Activated CD8-positive, alpha-beta memory T cell treated with anti-CD3 and anti-CD28 coated beads for 36 hours (primary cell): ENCODE data around the gene ZNF260. TPM values are rescaled to one million over a fixed set of nuclear protein-coding genes. Genes with fewer than 3 reads are reported as not detected.

Source experiments
- CTCF ChIA-PET: fragments of 350-600 bp; sonication (Branson Sonifier 250); formaldehyde crosslinking; loops from one replicate; lab custom pipeline; 2021; ENCODE audit warnings: antibody characterized with exemption; lab: Charles Lee
- POLR2A ChIA-PET: fragments of 350-600 bp; sonication (Branson Sonifier 250); formaldehyde crosslinking; loops from one replicate; lab custom pipeline; 2021; ENCODE audit warnings: antibody characterized with exemption; lab: Charles Lee
- total RNA-seq, 2 experiments: library from RNA; stranded (reverse); gene quantifications; one replicate each; pipeline ENCODE4 v1.2.3, GENCODE V29; 2021

The ZNF260 gene
- total RNA-seq = 1 to 10 TPM; 5.4 to 5.8 TPM

- ChIA-PET CTCF (interaction anchor here (1.1 to 1.6 kb wide), 3 partner anchors 39 to 45 kb away, joined by 3 to 6 read pairs (median 3); partner anchors contain the start of genes ZNF529 and ZNF566), POLR2A (interaction anchor here (0.5 to 2.6 kb wide), 9 partner anchors 39 to 1296 kb away, joined by 3 to 16 read pairs (median 8); partner anchors contain the start of genes ZFP14, ZNF146, ZNF345 and ZNF382)
Measured at GRCh38 chr19:36528194-36528920, at the start of gene ZNF260. Gene ZNF260, minus strand, starts transcription at chr19:36528271. Its CDS starts 13,033 bp downstream, at chr19:36515238.

GRCh38 chr19:36577271-36577996, 49.4 kb upstream of the ZNF260 start:
- POLR2A ChIA-PET = no interaction called here
- CTCF ChIA-PET = interaction anchor here (0.7 kb wide), 1 partner anchor 10 kb away, joined by 3 read pairs; no protein-coding TSS in a partner anchor

GRCh38 chr19:36574741-36575140, 46.7 kb upstream of the ZNF260 start:
- ChIA-PET POLR2A (interaction anchor here (2.0 kb wide), 1 partner anchor 86 kb away, joined by 10 read pairs; the partner anchor contains the start of gene ZNF566), CTCF (no interaction called here)

GRCh38 chr19:36573895-36574720, 46.0 kb upstream of the ZNF260 start:
- CTCF ChIA-PET = interaction anchor here (1.3 to 2.0 kb wide), 2 partner anchors 46 to 195 kb away, joined by 4 to 6 read pairs; partner anchors contain the start of genes ZFP14 and ZNF260
- POLR2A ChIA-PET = interaction anchor here (0.8 to 2.0 kb wide), 5 partner anchors 29 to 195 kb away, joined by 4 to 15 read pairs (median 10); partner anchors contain the start of genes ZFP14, ZNF260, ZNF382 and ZNF566

GRCh38 chr19:36573020-36573894, 45.2 kb upstream of the ZNF260 start, which contains the start of gene ZNF529:
Gene ZNF529, minus strand, starts transcription at chr19:36573292. Its CDS starts 946 bp downstream, at chr19:36572346.
- ChIA-PET POLR2A (interaction anchor here (0.5 to 2.0 kb wide), 9 partner anchors 10 to 359 kb away, joined by 4 to 15 read pairs (median 4); partner anchors contain the start of genes ZFP14, ZNF146, ZNF260 and ZNF382), CTCF (interaction anchor here (1.3 to 2.0 kb wide), 2 partner anchors 45 to 194 kb away, joined by 4 to 6 read pairs; partner anchors contain the start of genes ZFP14 and ZNF260)

- ChIA-PET POLR2A (interaction anchor here (0.5 to 2.0 kb wide), 7 partner anchors 10 to 358 kb away, joined by 4 to 15 read pairs (median 6); partner anchors contain the start of genes ZFP14, ZNF146, ZNF260 and ZNF382), CTCF (interaction anchor here (1.3 to 2.0 kb wide), 2 partner anchors 44 to 194 kb away, joined by 4 to 6 read pairs; partner anchors contain the start of genes ZFP14 and ZNF260)
Measured at GRCh38 chr19:36572593-36573019, 44.5 kb upstream of the ZNF260 start.

GRCh38 chr19:36564391-36564790, 36.3 kb upstream of the ZNF260 start:
- ChIA-PET POLR2A (no interaction called here), CTCF (no interaction called here)

- ChIA-PET CTCF (no interaction called here), POLR2A (no interaction called here)
Measured at GRCh38 chr19:36547001-36547732, 19.1 kb upstream of the ZNF260 start.

GRCh38 chr19:36528921-36529518, 949 bp upstream of the ZNF260 start:
- POLR2A ChIA-PET = interaction anchor here (1.3 to 2.6 kb wide), 5 partner anchors 40 to 321 kb away, joined by 8 to 16 read pairs (median 9); partner anchors contain the start of genes ZNF146, ZNF345, ZNF382 and ZNF529
- CTCF ChIA-PET = interaction anchor here (1.1 to 1.6 kb wide), 3 partner anchors 40 to 44 kb away, joined by 3 to 6 read pairs (median 3); partner anchors contain the start of genes ZNF529 and ZNF566

- CTCF ChIA-PET = interaction anchor here (1.1 to 1.3 kb wide), 2 partner anchors 38 to 45 kb away, joined by 3 to 6 read pairs; partner anchors contain the start of genes ZNF529 and ZNF566
- POLR2A ChIA-PET = interaction anchor here (0.6 to 2.6 kb wide), 8 partner anchors 39 to 940 kb away, joined by 3 to 16 read pairs (median 8); partner anchors contain the start of genes ZFP14, ZNF146, ZNF345 and ZNF382
Measured at GRCh38 chr19:36527873-36528193, 238 bp downstream of the ZNF260 start.

- POLR2A ChIA-PET = interaction anchor here (0.6 to 2.6 kb wide), 3 partner anchors 38 to 940 kb away, joined by 3 to 16 read pairs (median 8); partner anchors contain the start of genes ZNF146, ZNF565 and ZNF566
- CTCF ChIA-PET = no interaction called here
Measured at GRCh38 chr19:36527341-36527740, 730 bp downstream of the ZNF260 start.

- POLR2A ChIA-PET = no interaction called here
- CTCF ChIA-PET = no interaction called here
Measured at GRCh38 chr19:36526581-36526980, 1.5 kb downstream of the ZNF260 start.

- POLR2A ChIA-PET = no interaction called here
- CTCF ChIA-PET = no interaction called here
Measured at GRCh38 chr19:36524617-36525016, 3.5 kb downstream of the ZNF260 start.

GRCh38 chr19:36514012-36514612, 14.0 kb downstream of the ZNF260 start:
- ChIA-PET CTCF (no interaction called here), POLR2A (no interaction called here)

- ChIA-PET CTCF (no interaction called here), POLR2A (interaction anchor here (0.7 kb wide), 1 partner anchor 8 kb away, joined by 5 read pairs; no protein-coding TSS in a partner anchor)
Measured at GRCh38 chr19:36508325-36508724, 19.7 kb downstream of the ZNF260 start.
